GM18951 (cell line): ENCODE results near the gene MVD.

ENCODE experiments used
- POLR2A ChIP-seq: IDR thresholded peaks from 4 replicates; pipeline ENCODE4 v1.6.1; 2011; ENCODE audit warnings: mild to moderate bottlenecking; ENCODE audit not compliant: insufficient read length, insufficient read depth; ENCODE audit errors: extremely low read depth
- in situ Hi-C: fragments of 300-500 bp; cut with MboI; formaldehyde crosslinking; loops from one replicate; pipeline ENCODE4 v1.12.0; 2022; ENCODE audit warnings: low sequenced_read_pairs, mixed read lengths, inconsistent platforms; ENCODE audit not compliant: unreplicated experiment

The MVD gene

GRCh38 chr16:88653596-88654362 is 9.1 kb downstream of the MVD start:
- TF ChIP-seq POLR2A, result no peak
- in situ Hi-C loops, result no loop called here

GRCh38 chr16:88653101-88653500 is 9.8 kb downstream of the MVD start:
- in situ Hi-C loops, result no loop called here
- no peak for TF ChIP-seq POLR2A

- in situ Hi-C loops, result no loop called here
Observed at GRCh38 chr16:88652762-88653063, 10.2 kb downstream of the MVD start.

GRCh38 chr16:88651989-88652761 is 10.7 kb downstream of the MVD start:
- no peak for TF ChIP-seq POLR2A
- in situ Hi-C loops, result no loop called here

More at GRCh38 chr16:88652762-88653063, 10.2 kb downstream of the MVD start:
- no peak for TF ChIP-seq POLR2A

GRCh38 chr16:88651276-88651988 is 11.5 kb downstream of the MVD start:
- in situ Hi-C loops, result no loop called here
- TF ChIP-seq POLR2A, result peak; percentile 83

GRCh38 chr16:88650749-88651275 is 12.1 kb downstream of the MVD start, which contains the start of gene CYBA:
Gene CYBA (minus strand): TSS chr16:88651053. CDS start chr16:88651013, 40 bp downstream.
- in situ Hi-C loops, result no loop called here
- peak; percentile 92 for TF ChIP-seq POLR2A

GRCh38 chr16:88649924-88650748 is 12.8 kb downstream of the MVD start:
- in situ Hi-C loops, result no loop called here
- no peak for TF ChIP-seq POLR2A

GRCh38 chr16:88649195-88649923 is 13.5 kb downstream of the MVD start:
- peak; percentile 25 for TF ChIP-seq POLR2A
- in situ Hi-C loops, result no loop called here

- no peak for TF ChIP-seq POLR2A
- in situ Hi-C loops, result no loop called here
Observed at GRCh38 chr16:88647178-88648070, 15.5 kb downstream of the MVD start.

GRCh38 chr16:88646345-88647034 is 16.4 kb downstream of the MVD start:
- in situ Hi-C loops, result no loop called here
- TF ChIP-seq POLR2A, result no peak
